Thoracic aorta (tissue), 2 donors: ENCODE measurements around the gene TMEM263. TPM values are rescaled to one million over a fixed set of nuclear protein-coding genes. Genes with fewer than 3 reads are reported as not detected.
"Not testable (repeated sequence)": the region's sequence is repeated elsewhere in the genome, so short reads cannot be mapped to it uniquely, and the experiment has no call there.

Source experiments
- ATAC-seq: fragments of 150-250 bp; one replicate; pipeline ENCODE4 v1.8.0; 2017; ENCODE audit warnings: low read depth; ENCODE audit not compliant: insufficient number of reproducible peaks, low FRiP score
- DNase-seq: peaks from one replicate; pipeline ENCODE4 v3.0.0-alpha.2; 2020; ENCODE audit warnings: low spot score
- H3K27ac ChIP-seq, 2 donors: fragments of 200-600 bp; sonication (generic); 1 replicate in 1 of 2; 2 replicates in 1 of 2; pipeline ENCODE4 v1.5.1; 2016; ENCODE audit warnings: mild to moderate bottlenecking in 2 of 2, moderate library complexity in 2 of 2
- H3K27me3 ChIP-seq: fragments of 200-600 bp; sonication (generic); replicated peaks from 2 replicates; pipeline ENCODE4 v1.6.0; 2016; ENCODE audit warnings: mild to moderate bottlenecking; ENCODE audit not compliant: insufficient read depth
- H3K36me3 ChIP-seq: fragments of 200-600 bp; sonication (generic); one replicate; pipeline ENCODE4 v1.5.1; 2016
- H3K4me1 ChIP-seq, 2 donors: fragments of 200-600 bp; sonication (generic); 1 replicate in 1 of 2; 2 replicates in 1 of 2; pipeline versions ENCODE4 v1.5.1 to v1.6.0; 2016; ENCODE audit warnings: low read depth in 2 of 2, mild to moderate bottlenecking in 1 of 2; ENCODE audit not compliant: control insufficient read depth in 1 of 2
- H3K4me3 ChIP-seq: fragments of 200-600 bp; sonication (generic); 2 replicates; pipeline ENCODE4 v1.5.1; 2016; ENCODE audit warnings: mild to moderate bottlenecking
- H3K9me3 ChIP-seq: fragments of 200-600 bp; sonication (generic); 2 replicates; pipeline ENCODE4 v1.5.1; 2016
- CTCF ChIP-seq: fragments of 200-600 bp; sonication (generic); IDR thresholded peaks from one replicate; pipeline ENCODE4 v1.5.1; 2019; ENCODE audit warnings: antibody characterized with exemption
- total RNA-seq, 2 donors: library from RNA; depleted of rRNA; stranded (reverse); fragments of >200 nt; gene quantifications; one replicate each; pipeline versions ENCODE4 v1.1.0 to v1.2.3, GENCODE V29; 2016

Gene TMEM263
- total RNA-seq, 2 donors from 2014 or later, result 32.2 to 57.8 TPM

GRCh38 chr12:106917503-106917902, 38.2 kb upstream of the TMEM263 start:
- H3K4me1 ChIP-seq, result no peaks in the 10 kb centered on the region
- ATAC-seq, result no peak
- no peak overlapping the region for H3K27ac ChIP-seq
- H3K27me3 ChIP-seq, result no peaks in the 10 kb centered on the region
- DNase-seq, result no peak
- H3K4me3 ChIP-seq, result no peak overlapping the region
- no peaks in the 10 kb centered on the region for H3K9me3 ChIP-seq
- no peaks in the 10 kb centered on the region for H3K36me3 ChIP-seq
- TF ChIP-seq CTCF, result no peak

GRCh38 chr12:106918746-106919145, 37.0 kb upstream of the TMEM263 start:
- H3K9me3 ChIP-seq, result no peaks in the 10 kb centered on the region
- no peak for TF ChIP-seq CTCF
- DNase-seq, result no peak

GRCh38 chr12:106919910-106920544, 35.7 kb upstream of the TMEM263 start:
- ATAC-seq, result no peak

More at GRCh38 chr12:106918746-106919145, 37.0 kb upstream of the TMEM263 start:
- Histone ChIP-seq H3K4me3 (no peak overlapping the region), H3K27ac (no peak overlapping the region), H3K36me3 (no peaks in the 10 kb centered on the region), H3K27me3 (no peaks in the 10 kb centered on the region), H3K4me1 (no peaks in the 10 kb centered on the region)
- no peak for ATAC-seq

GRCh38 chr12:106921976-106922375, 33.7 kb upstream of the TMEM263 start:
- not testable (repeated sequence) for ATAC-seq, H3K27ac ChIP-seq, H3K27me3 ChIP-seq, H3K9me3 ChIP-seq, H3K4me1 ChIP-seq, H3K4me3 ChIP-seq, DNase-seq, H3K36me3 ChIP-seq

More at GRCh38 chr12:106919910-106920544, 35.7 kb upstream of the TMEM263 start:
- peak; percentile 84 for TF ChIP-seq CTCF
- Histone ChIP-seq H3K4me1 (no peaks in the 10 kb centered on the region), H3K36me3 (no peaks in the 10 kb centered on the region), H3K9me3 (no peaks in the 10 kb centered on the region), H3K27ac (no peak overlapping the region), H3K27me3 (no peaks in the 10 kb centered on the region), H3K4me3 (no peak overlapping the region)
- no peak for DNase-seq

GRCh38 chr12:106923594-106923993, 32.1 kb upstream of the TMEM263 start:
- DNase-seq, ATAC-seq, H3K4me3 ChIP-seq, H3K27ac ChIP-seq, H3K36me3 ChIP-seq, H3K9me3 ChIP-seq, H3K4me1 ChIP-seq, H3K27me3 ChIP-seq: not testable (repeated sequence)

- H3K4me1 ChIP-seq, result no peaks in the 10 kb centered on the region
- H3K9me3 ChIP-seq, result no peaks in the 10 kb centered on the region
- no peak for TF ChIP-seq CTCF
- H3K27me3 ChIP-seq, result no peaks in the 10 kb centered on the region
- H3K36me3 ChIP-seq, result no peaks in the 10 kb centered on the region
- DNase-seq, result no peak
- no peak for ATAC-seq
- no peak overlapping the region for H3K27ac ChIP-seq
- H3K4me3 ChIP-seq, result no peak overlapping the region
Observed at GRCh38 chr12:106924268-106924861, 31.3 kb upstream of the TMEM263 start.
